ENCODE data around the gene ABO.
"Not testable (repeated sequence)": the region's sequence is repeated elsewhere in the genome, so short reads cannot be mapped to it uniquely, and the experiment has no call there.

ABO gene

DNA sequence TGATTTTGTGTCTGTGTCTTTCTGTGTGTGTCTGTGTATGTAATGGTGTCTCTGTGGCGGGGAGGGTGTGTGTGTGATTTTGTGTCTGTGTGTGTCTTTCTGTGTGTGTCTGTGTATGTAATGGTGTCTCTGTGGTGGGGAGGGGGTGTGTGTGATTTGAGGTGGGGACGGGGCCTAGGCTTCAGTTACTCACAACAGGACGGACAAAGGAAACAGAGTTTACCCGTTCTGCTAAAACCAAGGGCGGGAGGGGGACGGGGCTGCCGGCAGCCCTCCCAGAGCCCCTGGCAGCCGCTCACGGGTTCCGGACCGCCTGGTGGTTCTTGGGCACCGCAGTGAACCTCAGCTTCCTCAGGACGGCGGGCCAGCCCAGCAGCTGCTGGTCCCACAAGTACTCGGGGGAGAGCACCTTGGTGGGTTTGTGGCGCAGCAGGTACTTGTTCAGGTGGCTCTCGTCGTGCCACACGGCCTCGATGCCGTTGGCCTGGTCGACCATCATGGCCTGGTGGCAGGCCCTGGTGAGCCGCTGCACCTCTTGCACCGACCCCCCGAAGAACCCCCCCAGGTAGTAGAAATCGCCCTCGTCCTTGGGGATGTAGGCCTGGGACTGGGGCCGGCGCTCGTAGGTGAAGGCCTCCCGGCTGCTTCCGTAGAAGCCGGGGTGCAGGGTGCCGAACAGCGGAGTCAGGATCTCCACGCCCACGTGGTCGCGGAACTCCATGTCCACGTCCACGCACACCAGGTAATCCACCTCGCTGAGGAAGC lies 19.4 kb downstream of the ABO start:
- TF ChIP-seq, protein P1, sequence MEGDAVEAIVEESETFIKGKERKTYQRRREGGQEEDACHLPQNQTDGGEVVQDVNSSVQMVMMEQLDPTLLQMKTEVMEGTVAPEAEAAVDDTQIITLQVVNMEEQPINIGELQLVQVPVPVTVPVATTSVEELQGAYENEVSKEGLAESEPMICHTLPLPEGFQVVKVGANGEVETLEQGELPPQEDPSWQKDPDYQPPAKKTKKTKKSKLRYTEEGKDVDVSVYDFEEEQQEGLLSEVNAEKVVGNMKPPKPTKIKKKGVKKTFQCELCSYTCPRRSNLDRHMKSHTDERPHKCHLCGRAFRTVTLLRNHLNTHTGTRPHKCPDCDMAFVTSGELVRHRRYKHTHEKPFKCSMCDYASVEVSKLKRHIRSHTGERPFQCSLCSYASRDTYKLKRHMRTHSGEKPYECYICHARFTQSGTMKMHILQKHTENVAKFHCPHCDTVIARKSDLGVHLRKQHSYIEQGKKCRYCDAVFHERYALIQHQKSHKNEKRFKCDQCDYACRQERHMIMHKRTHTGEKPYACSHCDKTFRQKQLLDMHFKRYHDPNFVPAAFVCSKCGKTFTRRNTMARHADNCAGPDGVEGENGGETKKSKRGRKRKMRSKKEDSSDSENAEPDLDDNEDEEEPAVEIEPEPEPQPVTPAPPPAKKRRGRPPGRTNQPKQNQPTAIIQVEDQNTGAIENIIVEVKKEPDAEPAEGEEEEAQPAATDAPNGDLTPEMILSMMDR (IDR thresholded peaks at IDR 0.05; ENCODE audit: low read depth, low read length, missing control alignments) = no peak

DNA sequence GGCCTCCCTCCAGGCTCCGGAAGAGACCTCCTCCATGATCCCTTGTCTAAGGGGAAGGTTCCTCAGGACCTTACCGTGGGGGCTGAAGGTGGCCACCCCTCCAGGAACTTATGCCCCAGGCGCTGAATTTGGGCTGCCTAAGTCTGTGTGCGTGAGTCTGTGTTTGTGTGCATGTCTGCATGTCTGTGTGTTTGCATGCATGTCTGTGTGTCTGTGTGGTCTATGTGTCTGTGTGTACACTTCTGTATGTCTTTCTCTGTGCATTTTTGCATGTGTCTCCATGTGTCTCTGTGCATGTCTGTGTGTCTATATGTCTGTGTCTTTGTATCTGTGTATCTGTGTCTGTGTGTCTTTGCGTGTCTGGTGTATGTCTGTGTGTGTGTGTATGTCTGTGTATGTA lies 20.5 kb downstream of the ABO start:
- DNase-seq (ENCODE audit: low read depth) = no peak
- TF ChIP-seq, protein P1 (IDR thresholded peaks at IDR 0.05; ENCODE audit: low read depth, low read length, missing control alignments) = no peak
- no peak overlapping the region for H3K4me3 ChIP-seq (ENCODE audit: low read depth, low read length)

More for the DNA sequence above, 19.4 kb downstream of the ABO start:
- no peak for DNase-seq (ENCODE audit: low read depth)
- H3K4me3 ChIP-seq (ENCODE audit: low read depth, low read length) = no peak overlapping the region

GRCh38 chr9:133253268-133253667 lies 21.7 kb downstream of the ABO start:
- no peak for DNase-seq (ENCODE audit: low read depth)
- no peak overlapping the region for H3K4me3 ChIP-seq (ENCODE audit: low read depth, low read length)
- TF ChIP-seq, protein P1 (IDR thresholded peaks at IDR 0.05; ENCODE audit: low read depth, low read length, missing control alignments) = no peak

DNA sequence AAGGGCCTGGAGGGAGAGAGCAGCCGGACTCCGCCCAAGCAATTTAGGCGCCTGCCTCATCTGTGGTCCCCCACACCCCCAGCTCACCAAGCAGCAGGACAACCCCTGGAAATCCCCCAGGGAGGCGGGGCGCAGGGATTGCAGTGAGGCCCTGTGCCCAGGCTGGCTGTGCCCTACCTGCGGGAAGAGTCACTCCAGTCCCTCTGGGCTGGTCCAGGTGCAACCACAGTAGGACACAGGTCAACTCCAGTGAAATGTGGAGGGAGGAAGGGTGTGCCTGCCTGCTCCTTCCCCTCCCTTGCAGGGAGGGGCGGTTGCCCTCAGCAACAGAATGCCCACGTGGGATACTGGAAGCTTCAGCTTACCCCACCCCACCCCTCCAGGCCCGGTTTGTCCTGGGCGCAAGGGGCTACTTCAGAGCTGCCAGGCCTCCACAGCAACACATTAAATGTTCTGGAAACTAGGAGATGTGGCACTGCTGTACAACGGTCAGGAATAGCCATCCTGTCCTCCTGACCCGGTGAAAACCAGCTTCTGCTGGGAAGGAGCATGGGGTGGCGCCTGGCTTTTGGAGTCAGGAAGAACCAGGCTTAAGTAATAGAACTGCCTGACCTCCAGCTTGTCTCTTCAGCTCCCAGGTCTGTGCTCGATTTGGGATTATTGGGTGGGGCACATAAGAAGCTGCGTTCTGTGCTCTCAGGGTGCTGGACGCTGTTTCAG lies 22.5 kb downstream of the ABO start:
- H3K4me3 ChIP-seq (ENCODE audit: low read depth, low read length) = no peak overlapping the region
- DNase-seq (ENCODE audit: low read depth) = no peak
- TF ChIP-seq, protein P1 (IDR thresholded peaks at IDR 0.05; ENCODE audit: low read depth, low read length, missing control alignments) = no peak

- no peak for DNase-seq (ENCODE audit: low read depth)
- H3K4me3 ChIP-seq (ENCODE audit: low read depth, low read length) = no peak overlapping the region
- TF ChIP-seq, protein P1 (IDR thresholded peaks at IDR 0.05; ENCODE audit: low read depth, low read length, missing control alignments) = no peak
Measured at GRCh38 chr9:133251773-133252172, 23.2 kb downstream of the ABO start.

DNA sequence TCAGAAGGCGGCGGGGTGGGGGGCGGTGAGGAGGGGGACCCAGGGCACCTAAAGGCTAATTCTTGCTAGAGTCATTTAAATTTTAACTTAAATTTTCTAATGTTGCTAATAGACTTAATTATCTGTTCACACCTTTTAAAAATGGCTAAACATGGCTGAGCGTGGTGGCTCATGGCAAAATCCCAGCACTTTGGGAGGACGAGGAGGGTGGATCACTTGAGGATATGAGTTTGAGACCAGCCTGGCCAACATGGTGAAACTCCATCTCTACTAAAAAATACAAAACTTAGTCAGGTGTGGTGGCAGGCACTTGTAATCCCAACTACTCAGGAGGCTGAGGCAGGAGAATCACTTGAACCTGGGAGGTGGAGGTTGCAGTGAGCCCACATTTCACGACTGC lies 23.8 kb downstream of the ABO start:
- not testable (repeated sequence) for H3K4me3 ChIP-seq (ENCODE audit: low read depth, low read length); DNase-seq (ENCODE audit: low read depth)

- TF ChIP-seq, protein P1 (IDR thresholded peaks at IDR 0.05; ENCODE audit: low read depth, low read length, missing control alignments) = no peak
- no peak for DNase-seq (ENCODE audit: low read depth)
- H3K4me3 ChIP-seq (ENCODE audit: low read depth, low read length) = no peak overlapping the region
Measured at GRCh38 chr9:133250741-133251170, 24.2 kb downstream of the ABO start.

All from GM12864 (cell line).